ENCODE results near the gene MTFP1. TPM values are rescaled to one million over a fixed set of nuclear protein-coding genes. Genes with fewer than 3 reads are reported as not detected.
"Not testable (repeated sequence)": the region's sequence is repeated elsewhere in the genome, so short reads cannot be mapped to it uniquely, and the experiment has no call there.

Gene MTFP1
- total RNA-seq (ENCODE audit: insufficient read depth, low replicate concordance), result 7.9 TPM

- peak; percentile 76 for DNase-seq (ENCODE audit: low spot score)
Observed at GRCh38 chr22:30425616-30426387, at the start of gene MTFP1. MTFP1 (plus strand) TSS chr22:30425768; CDS start chr22:30425880, 112 bp downstream.

GRCh38 chr22:30380011-30380410 is 45.6 kb upstream of the MTFP1 start:
- DNase-seq (ENCODE audit: low spot score), result no peak

DNA sequence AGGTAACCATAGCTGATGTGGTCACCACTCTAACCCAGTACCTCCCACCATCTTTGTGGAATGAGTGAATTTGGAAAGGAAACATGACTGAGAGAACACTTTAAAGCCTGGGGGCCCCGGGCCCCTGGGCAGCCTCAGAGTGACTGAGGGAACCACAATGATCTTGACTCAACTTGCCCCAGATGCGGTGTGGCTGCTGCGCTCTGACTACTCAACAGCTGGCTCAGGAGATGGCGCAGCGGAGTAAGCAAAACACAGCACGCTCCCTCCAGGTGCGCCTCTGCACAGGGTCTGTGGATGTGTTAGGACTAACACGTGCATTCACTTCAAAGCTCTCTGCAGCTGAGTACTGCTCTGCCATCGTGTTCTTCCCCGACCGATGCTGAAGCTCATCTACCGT is 44.3 kb upstream of the MTFP1 start:
- no peak for DNase-seq (ENCODE audit: low spot score)

GRCh38 chr22:30382340-30382739 is 43.2 kb upstream of the MTFP1 start:
- no peak for DNase-seq (ENCODE audit: low spot score)

DNA sequence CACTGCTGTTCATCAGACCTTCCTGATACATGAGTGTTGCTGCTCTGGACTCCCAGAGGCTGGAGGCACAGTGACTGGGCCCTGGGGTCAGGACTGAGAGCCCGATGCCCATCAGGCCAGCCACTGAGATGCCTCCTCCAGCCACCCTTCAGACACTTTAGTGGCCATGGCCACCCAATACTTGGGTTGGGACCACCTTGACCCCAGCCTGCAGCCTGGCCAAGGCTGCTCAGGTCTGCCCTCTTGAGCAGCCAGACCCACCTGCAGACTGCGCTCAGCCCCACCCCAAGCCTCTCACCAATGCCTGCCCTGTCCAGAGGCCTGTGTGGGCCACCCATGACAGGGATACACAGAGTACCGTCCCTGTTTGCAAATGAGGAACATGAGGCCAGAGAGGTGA is 42.5 kb upstream of the MTFP1 start:
- no peak for DNase-seq (ENCODE audit: low spot score)

DNA sequence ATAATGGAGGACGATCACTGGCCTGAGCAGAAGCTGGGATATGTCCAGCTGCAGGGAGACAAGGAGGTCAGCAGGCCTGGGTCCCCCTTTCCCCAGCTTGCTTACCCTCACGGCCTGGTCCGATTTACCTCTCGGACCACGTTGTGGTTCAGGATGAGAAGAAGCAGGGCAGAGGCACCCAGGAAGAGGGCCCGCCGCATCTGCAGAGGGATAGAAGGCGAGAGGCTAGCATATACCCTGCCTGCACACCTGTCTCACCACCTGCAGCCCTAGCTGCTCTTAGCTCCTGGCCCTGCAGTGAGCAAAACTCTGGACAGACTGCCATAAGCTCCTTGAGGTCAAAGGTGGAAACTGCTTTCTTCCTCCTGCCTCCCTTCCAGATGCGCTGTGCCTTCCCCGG is 39.6 kb upstream of the MTFP1 start:
- DNase-seq (ENCODE audit: low spot score), result no peak

DNA sequence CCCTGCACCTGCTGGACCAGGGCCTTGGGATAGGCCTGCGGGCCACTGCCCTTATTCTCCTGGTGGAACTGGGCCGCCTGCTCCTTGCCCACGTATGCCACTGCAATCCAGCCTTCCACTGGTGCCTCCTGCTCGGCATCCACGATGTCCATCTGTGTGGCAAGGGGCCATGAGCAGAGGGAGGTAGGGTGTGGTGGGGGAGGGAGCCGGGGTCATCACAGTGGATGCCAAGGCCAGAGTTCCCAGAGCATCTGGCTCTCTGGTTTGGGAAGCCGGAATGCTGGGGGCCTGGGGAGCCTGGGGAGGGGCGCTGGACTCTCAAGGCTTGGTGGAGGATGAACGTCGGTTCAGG is 39.0 kb upstream of the MTFP1 start:
- DNase-seq (ENCODE audit: low spot score), result no peak

- peak; percentile 83 for DNase-seq (ENCODE audit: low spot score)
Observed at GRCh38 chr22:30386960-30387827, 38.4 kb upstream of the MTFP1 start, which contains the start of gene RNF215. RNF215 (minus strand) TSS chr22:30387411; CDS start chr22:30387313, 98 bp downstream.

DNA sequence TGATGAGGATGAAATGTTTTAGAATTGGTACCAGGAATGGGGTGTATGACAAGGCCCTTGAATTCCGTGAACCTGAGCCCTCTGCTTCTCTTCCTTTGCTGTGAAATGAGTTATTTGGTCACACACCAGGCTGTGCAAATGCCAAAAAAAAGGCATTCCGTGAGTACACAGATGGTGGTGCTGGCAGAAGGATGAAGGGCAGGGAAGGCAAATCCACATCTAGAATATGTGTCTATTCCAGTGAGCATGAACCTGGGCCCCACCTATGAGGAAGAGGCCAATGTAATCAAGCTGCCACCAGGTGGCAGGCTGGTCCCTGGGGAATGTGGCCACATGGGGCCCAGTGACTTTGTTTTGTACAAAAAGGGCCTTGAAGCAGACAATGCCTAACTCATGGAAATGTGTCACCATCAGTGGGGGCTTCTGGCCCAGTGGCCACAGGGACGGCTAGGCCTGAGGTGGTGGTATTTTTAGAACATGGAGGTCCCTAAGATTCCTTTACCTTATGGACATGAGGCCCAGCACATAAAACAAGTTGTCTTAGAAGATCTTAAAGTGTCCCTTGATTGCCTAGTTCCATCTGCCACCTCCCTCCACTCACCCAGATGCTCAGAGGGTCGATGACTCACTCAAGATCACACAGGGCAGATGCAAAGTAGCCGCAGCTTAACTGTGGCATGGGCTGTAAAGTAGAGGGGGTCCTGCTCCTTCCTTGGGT is 34.4 kb upstream of the MTFP1 start:
- DNase-seq (ENCODE audit: low spot score), result peak; percentile 55

GRCh38 chr22:30392661-30393321 is 32.8 kb upstream of the MTFP1 start:
- no peak for DNase-seq (ENCODE audit: low spot score)

DNA sequence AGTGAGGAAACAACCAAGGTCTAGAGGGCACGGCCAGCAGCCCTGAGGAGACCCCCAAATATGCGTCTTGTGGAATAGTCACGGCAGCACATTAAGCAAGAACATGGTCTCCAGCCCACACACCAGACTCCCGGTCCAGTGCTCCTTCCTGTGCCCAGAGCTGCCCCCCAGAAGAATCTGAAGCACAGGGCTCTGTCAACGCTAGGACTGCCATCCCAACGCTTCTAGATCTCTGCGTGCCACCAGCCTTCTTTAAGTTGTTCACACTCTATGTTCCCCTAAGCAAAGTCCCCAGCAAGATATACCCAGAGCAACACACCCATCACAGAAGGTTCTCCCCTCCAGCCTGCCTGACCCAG is 32.3 kb upstream of the MTFP1 start:
- DNase-seq (ENCODE audit: low spot score), result no peak

- no peak for DNase-seq (ENCODE audit: low spot score)
Observed at GRCh38 chr22:30393885-30394284, 31.7 kb upstream of the MTFP1 start.

GRCh38 chr22:30396871-30397655 is 28.5 kb upstream of the MTFP1 start, which contains the start of gene SEC14L2:
SEC14L2 (plus strand) TSS chr22:30397018; CDS start chr22:30397117, 99 bp downstream.
- peak; percentile 65 for DNase-seq (ENCODE audit: low spot score)

DNA sequence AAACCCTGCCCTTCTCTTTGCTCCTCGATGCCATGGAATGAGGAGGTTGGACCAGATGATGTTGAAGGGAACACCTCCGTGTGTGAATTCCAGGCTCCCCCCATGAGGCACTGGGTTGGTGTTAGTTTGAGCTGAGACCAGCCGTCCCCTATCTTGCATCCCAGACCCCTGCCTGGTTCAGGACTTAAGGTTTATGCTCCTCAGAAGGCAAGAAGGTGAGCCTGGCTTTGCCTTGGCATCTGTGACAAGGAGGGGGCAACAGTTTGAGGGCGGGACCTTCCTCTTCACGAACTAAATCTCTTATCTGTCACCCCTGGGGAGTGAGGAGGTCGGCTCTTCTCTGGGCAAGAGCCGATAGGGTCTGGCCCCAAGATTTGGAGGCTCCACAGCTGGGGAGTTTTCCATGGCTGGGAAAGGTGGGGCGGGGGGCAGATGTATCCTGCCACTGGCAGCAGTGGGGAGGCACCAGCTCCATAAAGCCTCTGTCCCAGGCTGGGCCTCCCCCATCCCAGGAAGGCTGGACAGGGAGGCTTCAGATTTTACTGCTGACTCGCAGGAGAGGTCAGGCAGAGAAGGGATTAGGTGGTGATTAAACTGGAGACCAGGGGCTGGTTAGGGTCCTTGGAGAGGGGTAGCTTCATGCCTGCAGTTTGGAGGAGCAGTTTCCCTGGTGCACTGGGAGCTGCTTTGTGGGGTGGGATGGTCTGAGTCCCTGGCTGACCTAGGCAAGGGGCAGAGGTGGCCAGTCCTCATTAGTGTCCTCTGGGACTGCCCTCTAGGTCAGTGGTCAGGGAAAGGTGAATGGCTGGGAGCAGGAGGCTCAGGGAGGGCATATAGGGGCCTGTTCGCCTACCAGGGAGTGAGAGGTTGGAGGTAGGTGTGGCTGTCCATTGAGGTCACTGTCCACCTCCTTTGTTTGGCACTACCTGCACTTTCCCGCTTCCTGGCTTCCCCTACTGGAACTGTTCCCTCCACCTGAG is 27.6 kb upstream of the MTFP1 start:
- DNase-seq (ENCODE audit: low spot score), result peak; percentile 15

- no peak for DNase-seq (ENCODE audit: low spot score)
Observed at GRCh38 chr22:30398685-30399680, 26.6 kb upstream of the MTFP1 start.

- no peak for DNase-seq (ENCODE audit: low spot score)
Observed at GRCh38 chr22:30399718-30400117, 25.9 kb upstream of the MTFP1 start.

- DNase-seq (ENCODE audit: low spot score), result no peak
Observed at GRCh38 chr22:30400159-30400558, 25.4 kb upstream of the MTFP1 start.

DNA sequence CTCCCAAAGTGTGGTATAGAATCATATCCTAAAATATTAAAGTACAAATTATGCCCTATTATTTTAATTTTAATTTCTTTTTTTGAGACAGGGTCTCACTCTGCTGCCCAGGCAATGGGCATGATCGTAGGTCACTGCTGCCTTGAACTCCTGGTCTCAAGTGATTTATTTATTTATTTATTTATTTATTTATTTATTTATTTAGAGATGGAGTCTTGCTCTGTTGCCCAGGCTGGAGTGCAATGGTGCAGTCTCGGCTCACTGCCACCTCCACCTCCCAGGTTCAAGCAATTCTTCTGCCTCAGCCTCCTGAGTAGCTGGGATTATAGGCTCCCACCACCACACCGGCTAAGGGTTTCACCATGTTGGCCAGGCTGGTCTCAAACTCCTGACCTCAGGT is 24.5 kb upstream of the MTFP1 start:
- not testable (repeated sequence) for DNase-seq (ENCODE audit: low spot score)
